SK-N-SH (cell line): ENCODE results near the gene DND1. TPM values are rescaled to one million over a fixed set of nuclear protein-coding genes. Genes with fewer than 3 reads are reported as not detected.
A peak's percentile ranks its signal among the peaks of the same experiment; 100 is the strongest.

Source experiments
- CTCF ChIA-PET: fragments of 300-600, 350-600 bp; formaldehyde crosslinking; extraction: SDS; loops from one replicate; lab custom pipeline; 2021; lab: Yijun Ruan, JAX
- POLR2A ChIA-PET: fragments of 350-600 bp; sonication (Branson Sonifier 250); formaldehyde crosslinking; extraction: SDS; loops from one replicate; lab custom pipeline; 2020; ENCODE audit warnings: antibody characterized with exemption, inconsistent platforms; lab: Yijun Ruan, JAX
- DNase-seq: peaks from one replicate; pipeline ENCODE4 v3.0.0; 2012
- H2AFZ ChIP-seq: fragments of 200-600 bp; sonication (generic); 2 replicates; pipeline ENCODE4 v1.8.1; 2016; ENCODE audit warnings: antibody characterized with exemption, mild to moderate bottlenecking, low read depth
- H3F3A ChIP-seq: fragments of 200-600 bp; sonication (generic); replicated peaks from 2 replicates; pipeline ENCODE3; 2016; ENCODE audit warnings: antibody characterized with exemption, mild to moderate bottlenecking; ENCODE audit not compliant: insufficient read depth
- H3K27ac ChIP-seq, 2 experiments: fragments of 200-500 bp in 1 of 2; fragments of 200-600 bp in 1 of 2; sonication (Bioruptor generic) in 1 of 2; sonication (generic), shearing (Covaris generic) in 1 of 2; 2 replicates each; pipeline versions ENCODE4 v1.5.1 to v1.6.1; 2014 to 2016; ENCODE audit warnings: low read depth in 2 of 2, inconsistent platforms in 1 of 2, low read length in 1 of 2, mild to moderate bottlenecking in 1 of 2, mixed read lengths in 1 of 2
- H3K27me3 ChIP-seq: fragments of 200-600 bp; sonication (generic), shearing (Covaris generic); 2 replicates; pipeline ENCODE4 v1.6.1; 2016; ENCODE audit warnings: mixed run types; ENCODE audit not compliant: insufficient read depth
- H3K36me3 ChIP-seq, 2 experiments: fragments of 200-500 bp in 1 of 2; fragments of 200-600 bp in 1 of 2; sonication (Bioruptor generic) in 1 of 2; sonication (generic) in 1 of 2; replicated peaks in 1 of 2; 2 replicates each; pipeline versions ENCODE3 to v1.5.1; 2014 to 2016; ENCODE audit warnings: low read length in 1 of 2, mild to moderate bottlenecking in 1 of 2; ENCODE audit not compliant: insufficient read depth in 2 of 2, control insufficient read depth in 1 of 2
- H3K4me1 ChIP-seq, 2 experiments: fragments of 200-500 bp in 1 of 2; fragments of 200-600 bp in 1 of 2; sonication (Bioruptor generic) in 1 of 2; sonication (generic), shearing (Covaris generic) in 1 of 2; 2 replicates each; pipeline versions ENCODE4 v1.5.1 to v1.6.1; 2014 to 2016; ENCODE audit warnings: low read depth in 1 of 2, low read length in 1 of 2, mixed run types in 1 of 2; ENCODE audit not compliant: insufficient read depth in 2 of 2, control insufficient read depth in 1 of 2
- H3K4me2 ChIP-seq: fragments of 200-600 bp; sonication (generic), shearing (Covaris generic); 2 replicates; pipeline ENCODE4 v1.6.1; 2017; ENCODE audit warnings: mixed run types
- H3K4me3 ChIP-seq, 2 experiments: fragments of 200-500 bp in 1 of 2; fragments of 200-600 bp in 1 of 2; sonication (Bioruptor generic) in 1 of 2; sonication (generic), shearing (Covaris generic) in 1 of 2; 2 replicates each; pipeline versions ENCODE4 v1.5.1 to v1.8.1; 2014 to 2016; ENCODE audit warnings: low read depth in 2 of 2, inconsistent platforms in 1 of 2, low read length in 1 of 2, mild to moderate bottlenecking in 1 of 2, mixed read lengths in 1 of 2, moderate library complexity in 1 of 2
- H3K79me2 ChIP-seq: fragments of 200-600 bp; sonication (generic); 2 replicates; pipeline ENCODE4 v1.8.1; 2017; ENCODE audit warnings: mild to moderate bottlenecking; ENCODE audit not compliant: insufficient read depth
- H3K9ac ChIP-seq: fragments of 200-600 bp; sonication (generic); 2 replicates; pipeline ENCODE4 v1.6.1; 2017; ENCODE audit warnings: mixed run types
- H3K9me2 ChIP-seq: fragments of 200-600 bp; sonication (generic); 2 replicates; pipeline ENCODE4 v1.6.1; 2017; ENCODE audit warnings: mixed run types
- H3K9me3 ChIP-seq: fragments of 200-600 bp; sonication (generic); 2 replicates; pipeline ENCODE4 v1.6.1; 2017; ENCODE audit warnings: mixed run types, mild to moderate bottlenecking, moderate library complexity
- H4K20me1 ChIP-seq: fragments of 200-600 bp; sonication (generic); 2 replicates; pipeline ENCODE4 v1.6.1; 2017; ENCODE audit warnings: mild to moderate bottlenecking, mixed run types; ENCODE audit not compliant: insufficient read depth
- EP300 ChIP-seq, 2 experiments: IDR thresholded peaks; 2 replicates each; pipeline versions ENCODE4 v1.4.0 to v1.6.1; 2012; ENCODE audit warnings: borderline replicate concordance in 1 of 2, low read depth in 1 of 2, low read length in 1 of 2
- EZH2phosphoT487 ChIP-seq: fragments of 200-600 bp; sonication (generic); IDR thresholded peaks from 2 replicates; pipeline ENCODE4 v1.6.1; 2017; ENCODE audit warnings: low read depth, mixed run types, mild to moderate bottlenecking, antibody characterized with exemption, moderate library complexity, borderline replicate concordance
- FOXJ3 ChIP-seq: sonication (generic); formaldehyde crosslinking; IDR thresholded peaks from 2 replicates; pipeline ENCODE4 v1.5.1; 2020; ENCODE audit warnings: mild to moderate bottlenecking, missing genetic modification reagents
- GATA2 ChIP-seq: sonication (generic); formaldehyde crosslinking; IDR thresholded peaks from 2 replicates; pipeline ENCODE4 v1.5.0; 2020; ENCODE audit warnings: mild to moderate bottlenecking, missing genetic modification reagents
- IRF3 ChIP-seq: fragments of 150-350 bp; IDR thresholded peaks from 2 replicates; pipeline ENCODE4 v1.6.1; 2016; ENCODE audit warnings: mild to moderate bottlenecking, low read depth, low read length
- JUND ChIP-seq: IDR thresholded peaks from 2 replicates; pipeline ENCODE4 v1.4.0; 2012
- MXI1 ChIP-seq: IDR thresholded peaks from 2 replicates; pipeline ENCODE4 v1.6.1; 2012; ENCODE audit warnings: mild to moderate bottlenecking, low read depth, low read length, improper control_type of control experiment
- POLR2AphosphoS5 ChIP-seq: IDR thresholded peaks from 2 replicates; pipeline ENCODE4 v1.6.1; 2012; ENCODE audit warnings: low read depth, low read length
- RAD21 ChIP-seq: IDR thresholded peaks from 2 replicates; pipeline ENCODE4 v1.6.1; 2012; ENCODE audit warnings: mild to moderate bottlenecking, low read length
- RCOR1 ChIP-seq: fragments of 150-350 bp; IDR thresholded peaks from 2 replicates; pipeline ENCODE4 v1.6.1; 2017; ENCODE audit warnings: antibody characterized with exemption, low read length
- RFX5 ChIP-seq: IDR thresholded peaks from 2 replicates; pipeline ENCODE4 v1.6.1; 2012; ENCODE audit warnings: mild to moderate bottlenecking, improper control_type of control experiment, low read length
- RXRA ChIP-seq: IDR thresholded peaks from 2 replicates; pipeline ENCODE4 v1.4.0; 2012; ENCODE audit warnings: low read depth, mild to moderate bottlenecking, borderline replicate concordance
- TCF12 ChIP-seq: IDR thresholded peaks from 2 replicates; pipeline ENCODE4 v1.4.0; 2012
- TEAD4 ChIP-seq: IDR thresholded peaks from 2 replicates; pipeline ENCODE4 v1.4.0; 2012; ENCODE audit warnings: mild to moderate bottlenecking, borderline replicate concordance; ENCODE audit not compliant: insufficient read depth
- ZBTB33 ChIP-seq: IDR thresholded peaks from 2 replicates; pipeline ENCODE4 v1.4.0; 2012; ENCODE audit warnings: low read depth, borderline replicate concordance
- WGBS: methylation state at CpG from one replicate; pipeline ENCODE4 v1.1.6; 2017; ENCODE audit warnings: low lambda C conversion rate; 5-methylcytosine and 5-hydroxymethylcytosine counted together
- polyA plus RNA-seq, 3 experiments: library from polyadenylated mRNA; depleted of rRNA; stranded (reverse); fragments of >200 nt; gene quantifications; 2 replicates each; pipeline ENCODE4 v1.2.3, GENCODE V29; 2012
- TF ChIP-seq, protein P1 (sequence below): IDR thresholded peaks from 2 replicates; pipeline ENCODE4 v1.6.1; 2012; ENCODE audit warnings: mild to moderate bottlenecking, low read depth, low read length, moderate library complexity
- TF ChIP-seq, protein P2 (sequence below): fragments of 150-350 bp; IDR thresholded peaks from 2 replicates; pipeline ENCODE4 v1.6.1; 2017; ENCODE audit warnings: antibody characterized with exemption, low read length, low read depth, borderline replicate concordance
- TF ChIP-seq, protein P3 (sequence below): fragments of 200-600 bp; sonication (generic); IDR thresholded peaks from 2 replicates; pipeline ENCODE4 v1.6.1; 2017; ENCODE audit warnings: antibody characterized with exemption, mild to moderate bottlenecking, moderate library complexity
- TF ChIP-seq, protein P4 (sequence below): IDR thresholded peaks from 2 replicates; pipeline ENCODE4 v1.4.0; 2012; ENCODE audit warnings: low read depth, borderline replicate concordance

The DND1 gene
- polyA plus RNA-seq, 1 of the 3 experiments (the other 2 are of a cell fraction), result 1.2 TPM

- H3K9ac ChIP-seq, result peak within 1 kb of the TSS; percentile 96
- no peaks in the 10 kb centered on the region for H3K27me3 ChIP-seq
- POLR2A ChIA-PET, result interaction anchor here (0.5 to 3.6 kb wide), 12 partner anchors 10 to 155 kb away, joined by 3 to 21 read pairs (median 5); partner anchors contain the start of genes DND1, IK, NDUFA2 and WDR55
- H3K4me3 ChIP-seq, result peak within 1 kb of the TSS; percentile 87
- peak within 1 kb of the TSS; percentile 86 to 88 for H3K27ac ChIP-seq
- H3K9me3 ChIP-seq, result no peaks in the 10 kb centered on the region
- no peaks in the 10 kb centered on the region for H4K20me1 ChIP-seq
- H3K36me3 ChIP-seq, result peaks cover 43 to 67% of the 10 kb centered on the region in 2 experiments
- no peaks in the 10 kb centered on the region for H3K9me2 ChIP-seq
- peak within 1 kb of the TSS; percentile 81 for H3K4me2 ChIP-seq
- under 1% methylated on average over 21 of the region's 61 CpGs for WGBS
- CTCF ChIA-PET, result interaction anchor here (0.5 to 1.4 kb wide), 5 partner anchors 11 to 928 kb away, joined by 3 to 4 read pairs (median 3); partner anchors contain the start of gene DIAPH1
- H3F3A ChIP-seq, result peaks cover 8% of the 10 kb centered on the region
- DNase-seq, result peak; percentile 92
- H3K4me1 ChIP-seq, result peaks cover 0 to 12% of the 10 kb centered on the region in 2 experiments; a peak in 3 of 4 replicates
- H3K79me2 ChIP-seq, result peaks cover 88% of the 10 kb centered on the region
- peak within 1 kb of the TSS; percentile 87 for H2AFZ ChIP-seq
- TF ChIP-seq, protein P1, sequence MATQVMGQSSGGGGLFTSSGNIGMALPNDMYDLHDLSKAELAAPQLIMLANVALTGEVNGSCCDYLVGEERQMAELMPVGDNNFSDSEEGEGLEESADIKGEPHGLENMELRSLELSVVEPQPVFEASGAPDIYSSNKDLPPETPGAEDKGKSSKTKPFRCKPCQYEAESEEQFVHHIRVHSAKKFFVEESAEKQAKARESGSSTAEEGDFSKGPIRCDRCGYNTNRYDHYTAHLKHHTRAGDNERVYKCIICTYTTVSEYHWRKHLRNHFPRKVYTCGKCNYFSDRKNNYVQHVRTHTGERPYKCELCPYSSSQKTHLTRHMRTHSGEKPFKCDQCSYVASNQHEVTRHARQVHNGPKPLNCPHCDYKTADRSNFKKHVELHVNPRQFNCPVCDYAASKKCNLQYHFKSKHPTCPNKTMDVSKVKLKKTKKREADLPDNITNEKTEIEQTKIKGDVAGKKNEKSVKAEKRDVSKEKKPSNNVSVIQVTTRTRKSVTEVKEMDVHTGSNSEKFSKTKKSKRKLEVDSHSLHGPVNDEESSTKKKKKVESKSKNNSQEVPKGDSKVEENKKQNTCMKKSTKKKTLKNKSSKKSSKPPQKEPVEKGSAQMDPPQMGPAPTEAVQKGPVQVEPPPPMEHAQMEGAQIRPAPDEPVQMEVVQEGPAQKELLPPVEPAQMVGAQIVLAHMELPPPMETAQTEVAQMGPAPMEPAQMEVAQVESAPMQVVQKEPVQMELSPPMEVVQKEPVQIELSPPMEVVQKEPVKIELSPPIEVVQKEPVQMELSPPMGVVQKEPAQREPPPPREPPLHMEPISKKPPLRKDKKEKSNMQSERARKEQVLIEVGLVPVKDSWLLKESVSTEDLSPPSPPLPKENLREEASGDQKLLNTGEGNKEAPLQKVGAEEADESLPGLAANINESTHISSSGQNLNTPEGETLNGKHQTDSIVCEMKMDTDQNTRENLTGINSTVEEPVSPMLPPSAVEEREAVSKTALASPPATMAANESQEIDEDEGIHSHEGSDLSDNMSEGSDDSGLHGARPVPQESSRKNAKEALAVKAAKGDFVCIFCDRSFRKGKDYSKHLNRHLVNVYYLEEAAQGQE, result peak; percentile 17
- TF ChIP-seq EZH2phosphoT487 (no peak), RXRA (no peak), MXI1 (peak; percentile 95), GATA2 (CRISPR knock-in tag) (no peak), RFX5 (no peak), IRF3 (no peak), FOXJ3 (CRISPR knock-in tag) (no peak), ZBTB33 (peak; percentile 65; the same call in 1 of the 2 replicates), TCF12 (no peak), POLR2AphosphoS5 (peak; percentile 88), JUND (no peak), EP300 (IDR thresholded peaks at IDR 0.05; ENCODE audit: borderline replicate concordance in 1 of 2, low read depth in 1 of 2, low read length in 1 of 2) (peak in 1 of 2 experiments; percentile 22; a peak in 1 of 4 replicates), RCOR1 (no peak; the same call in 1 of the 2 replicates), TEAD4 (no peak), RAD21 (no peak)
- TF ChIP-seq, protein P2, sequence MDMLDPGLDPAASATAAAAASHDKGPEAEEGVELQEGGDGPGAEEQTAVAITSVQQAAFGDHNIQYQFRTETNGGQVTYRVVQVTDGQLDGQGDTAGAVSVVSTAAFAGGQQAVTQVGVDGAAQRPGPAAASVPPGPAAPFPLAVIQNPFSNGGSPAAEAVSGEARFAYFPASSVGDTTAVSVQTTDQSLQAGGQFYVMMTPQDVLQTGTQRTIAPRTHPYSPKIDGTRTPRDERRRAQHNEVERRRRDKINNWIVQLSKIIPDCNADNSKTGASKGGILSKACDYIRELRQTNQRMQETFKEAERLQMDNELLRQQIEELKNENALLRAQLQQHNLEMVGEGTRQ, result no peak
- TF ChIP-seq, protein P3, sequence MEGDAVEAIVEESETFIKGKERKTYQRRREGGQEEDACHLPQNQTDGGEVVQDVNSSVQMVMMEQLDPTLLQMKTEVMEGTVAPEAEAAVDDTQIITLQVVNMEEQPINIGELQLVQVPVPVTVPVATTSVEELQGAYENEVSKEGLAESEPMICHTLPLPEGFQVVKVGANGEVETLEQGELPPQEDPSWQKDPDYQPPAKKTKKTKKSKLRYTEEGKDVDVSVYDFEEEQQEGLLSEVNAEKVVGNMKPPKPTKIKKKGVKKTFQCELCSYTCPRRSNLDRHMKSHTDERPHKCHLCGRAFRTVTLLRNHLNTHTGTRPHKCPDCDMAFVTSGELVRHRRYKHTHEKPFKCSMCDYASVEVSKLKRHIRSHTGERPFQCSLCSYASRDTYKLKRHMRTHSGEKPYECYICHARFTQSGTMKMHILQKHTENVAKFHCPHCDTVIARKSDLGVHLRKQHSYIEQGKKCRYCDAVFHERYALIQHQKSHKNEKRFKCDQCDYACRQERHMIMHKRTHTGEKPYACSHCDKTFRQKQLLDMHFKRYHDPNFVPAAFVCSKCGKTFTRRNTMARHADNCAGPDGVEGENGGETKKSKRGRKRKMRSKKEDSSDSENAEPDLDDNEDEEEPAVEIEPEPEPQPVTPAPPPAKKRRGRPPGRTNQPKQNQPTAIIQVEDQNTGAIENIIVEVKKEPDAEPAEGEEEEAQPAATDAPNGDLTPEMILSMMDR, result no peak
- TF ChIP-seq, protein P4, sequence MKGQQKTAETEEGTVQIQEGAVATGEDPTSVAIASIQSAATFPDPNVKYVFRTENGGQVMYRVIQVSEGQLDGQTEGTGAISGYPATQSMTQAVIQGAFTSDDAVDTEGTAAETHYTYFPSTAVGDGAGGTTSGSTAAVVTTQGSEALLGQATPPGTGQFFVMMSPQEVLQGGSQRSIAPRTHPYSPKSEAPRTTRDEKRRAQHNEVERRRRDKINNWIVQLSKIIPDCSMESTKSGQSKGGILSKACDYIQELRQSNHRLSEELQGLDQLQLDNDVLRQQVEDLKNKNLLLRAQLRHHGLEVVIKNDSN, result no peak
These were observed 17.9 kb upstream of the DND1 start, which contains the start of the genes HARS1 and HARS2 for GRCh38 chr5:140690941-140691924. TSS of gene HARS1 (minus strand) at chr5:140691370. CDS start at chr5:140691304, 66 bp downstream. TSS of gene HARS2 (plus strand) at chr5:140691455. CDS start at chr5:140691649, 194 bp downstream.
